Ovary (tissue), 3 donors: ENCODE measurements around the gene EYA3.

Experiments
- POLR2A ChIP-seq: fragments of 450-650 bp; IDR thresholded peaks from one replicate; pipeline ENCODE4 v1.6.1; 2017; ENCODE audit warnings: antibody characterized with exemption, mild to moderate bottlenecking, moderate library complexity
- TF ChIP-seq, protein P1 (sequence below), 3 donors: fragments of 450-650 bp in 2 of 3; fragments of 200-600 bp in 1 of 3; IDR thresholded peaks; one replicate each; pipeline versions ENCODE4 v1.5.1 to v1.8.0; 2016 to 2022; ENCODE audit warnings: antibody characterized with exemption in 3 of 3, mild to moderate bottlenecking in 1 of 3
- donor health status: DM: no; HTN: no; CAD: no.

GRCh38 chr1:28129150-28129549 is 40.7 kb upstream of the EYA3 start:
- TF ChIP-seq, protein P1, sequence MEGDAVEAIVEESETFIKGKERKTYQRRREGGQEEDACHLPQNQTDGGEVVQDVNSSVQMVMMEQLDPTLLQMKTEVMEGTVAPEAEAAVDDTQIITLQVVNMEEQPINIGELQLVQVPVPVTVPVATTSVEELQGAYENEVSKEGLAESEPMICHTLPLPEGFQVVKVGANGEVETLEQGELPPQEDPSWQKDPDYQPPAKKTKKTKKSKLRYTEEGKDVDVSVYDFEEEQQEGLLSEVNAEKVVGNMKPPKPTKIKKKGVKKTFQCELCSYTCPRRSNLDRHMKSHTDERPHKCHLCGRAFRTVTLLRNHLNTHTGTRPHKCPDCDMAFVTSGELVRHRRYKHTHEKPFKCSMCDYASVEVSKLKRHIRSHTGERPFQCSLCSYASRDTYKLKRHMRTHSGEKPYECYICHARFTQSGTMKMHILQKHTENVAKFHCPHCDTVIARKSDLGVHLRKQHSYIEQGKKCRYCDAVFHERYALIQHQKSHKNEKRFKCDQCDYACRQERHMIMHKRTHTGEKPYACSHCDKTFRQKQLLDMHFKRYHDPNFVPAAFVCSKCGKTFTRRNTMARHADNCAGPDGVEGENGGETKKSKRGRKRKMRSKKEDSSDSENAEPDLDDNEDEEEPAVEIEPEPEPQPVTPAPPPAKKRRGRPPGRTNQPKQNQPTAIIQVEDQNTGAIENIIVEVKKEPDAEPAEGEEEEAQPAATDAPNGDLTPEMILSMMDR (IDR thresholded peaks at IDR 0.05) = no peak
- no peak for TF ChIP-seq POLR2A
